ENCODE results near the gene TNFAIP8L1.
"Not testable (repeated sequence)": the region's sequence is repeated elsewhere in the genome, so short reads cannot be mapped to it uniquely, and the experiment has no call there.

The TNFAIP8L1 gene

DNA sequence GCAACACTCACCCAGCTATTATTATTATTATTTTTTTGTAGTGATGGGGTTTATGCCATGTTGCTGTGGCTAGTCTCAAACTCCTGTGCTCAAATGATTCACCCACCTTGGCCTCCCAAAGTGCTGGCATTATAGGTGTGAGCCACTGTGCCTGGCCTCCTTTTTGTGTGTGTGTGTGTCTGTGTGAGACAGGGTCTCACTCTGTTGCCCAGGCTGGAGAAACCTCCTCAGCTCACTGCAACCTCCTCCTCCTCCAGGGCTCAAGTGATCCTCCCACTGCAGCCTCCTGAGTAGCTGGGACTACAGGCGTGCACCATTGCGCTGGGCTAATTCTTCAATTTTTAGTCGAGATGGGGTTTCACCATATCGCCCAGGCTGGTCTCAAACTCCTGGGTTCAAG lies 34.4 kb downstream of the TNFAIP8L1 start:
- no peak for FAIRE-seq

DNA sequence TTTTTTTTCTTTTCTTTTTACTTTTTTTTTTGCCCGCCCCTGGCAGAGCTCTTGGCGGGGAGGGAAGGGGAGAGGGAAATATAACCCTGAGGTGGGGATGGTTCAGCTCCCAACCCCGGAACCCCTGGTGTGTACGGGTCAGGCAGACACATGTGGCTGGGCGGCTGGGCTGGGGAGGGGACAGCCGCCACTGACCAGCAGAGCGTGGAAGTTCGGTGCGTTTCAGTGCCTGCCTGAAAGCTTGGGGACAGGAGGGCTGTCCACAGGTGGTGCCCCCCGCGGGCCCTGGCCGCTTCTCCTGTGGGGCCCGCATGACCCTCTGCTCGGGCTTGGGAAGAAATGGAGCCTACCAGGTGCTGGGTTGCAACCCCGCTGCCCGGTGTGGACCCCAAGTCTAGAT lies 36.0 kb downstream of the TNFAIP8L1 start:
- FAIRE-seq (no peak), DNase-seq (ENCODE audit: insufficient read length, low spot score) (no peak)

More for the DNA sequence above, 34.4 kb downstream of the TNFAIP8L1 start:
- no peak for DNase-seq (ENCODE audit: insufficient read length, low spot score)

DNA sequence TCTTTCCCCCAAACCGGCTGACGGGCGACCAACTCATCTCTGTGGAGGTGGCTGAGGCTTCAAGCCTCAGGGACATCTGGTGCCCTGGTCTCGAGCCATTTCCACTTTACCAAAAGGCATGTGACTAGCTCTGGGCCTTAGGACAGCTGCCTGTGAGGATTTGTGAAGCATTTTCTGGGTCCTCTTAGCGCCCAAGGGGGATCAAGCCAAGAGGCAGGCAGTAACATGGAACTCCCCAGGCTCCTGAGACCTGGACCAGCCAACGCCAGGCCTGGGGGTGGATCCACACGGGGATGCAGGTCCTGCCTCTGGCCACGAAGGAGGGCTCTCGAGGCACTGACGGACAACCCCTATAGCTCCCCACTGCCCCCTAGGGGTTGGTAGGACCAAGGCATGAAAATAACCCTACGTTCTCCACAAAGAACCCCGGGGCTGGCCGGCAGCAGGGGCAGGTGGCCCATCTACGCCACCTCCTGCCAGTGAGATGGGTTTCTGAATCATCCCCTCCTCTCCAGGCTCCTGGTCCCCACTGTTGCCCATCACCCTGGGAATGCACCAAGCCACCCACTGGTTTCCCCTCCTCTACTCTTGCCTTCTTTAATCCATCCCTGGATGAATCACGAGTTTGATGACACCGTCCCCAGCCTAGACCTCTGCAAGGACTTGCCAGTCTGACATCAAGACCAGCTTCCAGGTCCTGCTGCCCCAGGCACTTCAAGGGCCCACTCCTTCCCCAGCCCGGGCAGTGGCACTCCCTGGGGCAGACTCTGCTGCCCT lies 37.8 kb downstream of the TNFAIP8L1 start:
- FAIRE-seq = no peak
- no peak for DNase-seq (ENCODE audit: insufficient read length, low spot score)

DNA sequence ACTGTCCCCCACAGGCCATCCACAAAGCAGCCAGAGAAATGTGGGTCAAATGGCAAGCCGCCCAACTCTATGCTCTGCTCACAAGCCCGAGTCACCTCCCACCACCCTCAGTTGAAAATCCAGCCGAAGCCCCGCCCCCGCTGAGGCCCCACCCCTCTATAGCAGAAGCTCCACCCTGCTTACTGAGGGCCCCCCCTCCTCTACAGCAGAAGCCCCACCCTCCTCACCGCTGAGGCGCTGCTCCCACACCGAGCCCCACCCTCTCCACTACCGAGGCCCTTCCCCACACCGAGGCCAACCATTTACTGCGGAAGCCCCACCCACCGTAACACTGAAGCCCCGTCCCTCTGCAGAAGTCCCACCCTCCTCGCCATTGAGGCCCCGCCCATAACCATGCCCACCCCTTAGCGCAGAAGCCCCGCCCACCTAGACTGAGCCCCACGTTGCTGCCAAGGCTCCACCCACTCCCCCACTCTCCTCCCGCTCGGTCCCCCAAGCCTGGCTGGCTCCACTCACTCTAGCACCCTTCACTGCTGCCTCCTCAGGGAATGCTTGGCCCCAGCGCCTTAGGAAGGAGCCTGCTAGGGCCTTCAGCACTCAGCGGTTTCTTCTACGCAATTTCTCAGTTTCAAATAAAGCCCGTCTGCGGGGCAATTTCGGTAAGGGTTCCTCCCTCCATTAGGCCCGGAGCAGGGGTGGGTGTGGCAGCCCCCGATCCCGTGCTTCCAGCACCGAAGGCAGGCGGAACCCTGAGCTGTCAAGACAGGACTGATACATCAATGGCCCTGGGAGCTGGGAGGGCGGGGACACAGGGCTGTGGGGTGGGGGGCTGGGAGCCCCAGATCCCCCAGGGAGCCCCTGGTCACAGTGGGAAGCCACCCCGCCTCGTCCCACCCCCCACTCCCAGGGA lies 39.8 kb downstream of the TNFAIP8L1 start:
- no peak for FAIRE-seq

DNA sequence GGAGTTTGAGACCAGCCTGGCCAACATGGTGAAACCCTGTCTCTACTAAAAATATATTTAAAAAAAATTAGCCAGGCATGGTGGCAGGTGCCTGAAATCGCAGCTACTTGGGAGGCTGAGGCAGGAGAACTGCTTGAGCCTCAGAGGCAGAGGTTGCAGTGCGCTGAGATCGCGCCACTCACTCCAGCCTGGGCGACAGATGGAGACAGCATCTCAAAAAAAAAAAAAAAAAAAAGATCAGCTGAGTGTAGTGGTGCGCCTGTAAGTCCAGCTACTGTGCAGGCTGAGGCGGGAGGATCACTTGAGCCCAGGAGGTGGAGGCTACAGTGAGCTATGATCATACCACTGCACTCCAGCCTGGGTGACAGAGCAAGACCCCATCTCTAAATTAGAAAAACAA lies 40.7 kb downstream of the TNFAIP8L1 start:
- FAIRE-seq; DNase-seq (ENCODE audit: insufficient read length, low spot score): not testable (repeated sequence)

More for the DNA sequence above, 39.8 kb downstream of the TNFAIP8L1 start:
- DNase-seq (ENCODE audit: insufficient read length, low spot score) = no peak

DNA sequence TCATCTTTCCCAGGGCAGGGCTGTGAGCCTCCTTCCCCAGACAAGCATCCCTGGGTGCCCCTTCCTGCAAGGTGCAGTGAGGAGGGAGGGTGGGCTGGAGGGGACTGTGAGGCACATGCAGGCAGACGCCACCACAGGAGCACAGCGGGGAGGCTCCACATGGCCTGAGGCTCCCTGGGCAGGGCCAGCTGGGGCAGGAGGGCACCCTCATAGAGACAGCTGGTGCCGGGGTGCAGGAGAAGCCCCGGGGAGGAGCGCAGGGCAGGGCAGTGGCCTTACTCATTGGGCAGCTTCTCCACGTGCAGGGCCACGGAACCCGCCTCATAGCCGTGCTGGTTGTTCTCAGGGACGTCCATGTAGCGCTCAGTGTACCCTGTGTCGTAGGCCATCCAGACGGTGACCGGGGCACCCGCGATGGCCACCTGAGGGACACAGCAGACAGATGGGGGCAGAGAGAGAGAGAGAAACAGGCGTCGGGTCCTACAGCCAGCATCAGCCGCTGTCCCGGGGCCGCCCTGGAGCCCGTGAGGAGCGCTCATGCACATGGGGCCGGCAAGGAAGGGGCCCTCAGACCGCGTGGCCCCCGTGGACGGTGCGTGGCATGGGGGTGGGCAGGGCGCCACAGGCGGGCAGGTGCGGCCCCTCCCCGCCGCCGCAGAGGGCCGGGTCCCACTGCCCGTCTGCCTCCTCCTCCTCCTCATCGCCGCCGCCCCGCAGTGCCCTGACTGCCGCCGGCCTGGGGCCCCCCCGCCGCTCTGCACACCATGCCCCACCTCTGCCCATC lies 43.3 kb downstream of the TNFAIP8L1 start:
- no peak for FAIRE-seq
- DNase-seq (ENCODE audit: insufficient read length, low spot score) = no peak

DNA sequence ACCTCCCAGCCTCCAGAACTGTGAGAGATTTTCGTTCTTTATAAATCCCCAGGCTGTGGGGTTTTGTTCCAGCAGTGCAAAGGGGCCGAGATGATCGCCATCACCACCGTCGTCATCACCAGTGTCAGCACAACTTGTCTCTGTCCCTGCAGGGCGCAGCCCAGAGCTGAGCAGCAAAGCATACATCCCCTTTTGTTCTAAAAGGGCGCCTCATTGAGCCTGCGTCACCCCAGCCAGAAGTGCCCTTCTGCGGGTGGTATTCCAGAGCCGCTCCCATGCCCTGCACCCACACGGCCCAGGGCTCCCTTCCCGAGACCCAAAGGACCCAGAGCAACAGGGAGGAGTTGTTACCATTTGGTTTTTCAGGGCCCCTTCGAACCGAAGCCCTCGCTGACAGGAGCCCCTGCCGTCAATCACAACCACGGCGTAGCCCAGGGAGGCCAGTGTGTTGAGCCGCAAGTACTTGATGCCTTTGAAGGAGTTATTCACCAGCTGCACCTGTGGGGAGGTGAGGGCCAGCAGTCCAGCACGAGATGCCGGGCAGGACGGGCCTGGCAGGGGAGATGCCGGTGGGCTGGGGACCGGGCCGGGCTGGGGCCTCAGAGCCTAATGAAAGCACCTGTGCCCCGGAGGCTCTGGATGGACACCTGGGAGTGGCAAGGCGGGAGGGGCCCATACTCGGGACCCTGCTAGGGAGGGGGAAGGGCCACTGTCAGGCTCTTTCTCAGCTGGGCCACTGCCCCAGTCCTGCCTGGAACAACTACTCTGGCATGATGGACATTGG lies 45.2 kb downstream of the TNFAIP8L1 start:
- DNase-seq (ENCODE audit: insufficient read length, low spot score) (no peak), FAIRE-seq (no peak)

DNA sequence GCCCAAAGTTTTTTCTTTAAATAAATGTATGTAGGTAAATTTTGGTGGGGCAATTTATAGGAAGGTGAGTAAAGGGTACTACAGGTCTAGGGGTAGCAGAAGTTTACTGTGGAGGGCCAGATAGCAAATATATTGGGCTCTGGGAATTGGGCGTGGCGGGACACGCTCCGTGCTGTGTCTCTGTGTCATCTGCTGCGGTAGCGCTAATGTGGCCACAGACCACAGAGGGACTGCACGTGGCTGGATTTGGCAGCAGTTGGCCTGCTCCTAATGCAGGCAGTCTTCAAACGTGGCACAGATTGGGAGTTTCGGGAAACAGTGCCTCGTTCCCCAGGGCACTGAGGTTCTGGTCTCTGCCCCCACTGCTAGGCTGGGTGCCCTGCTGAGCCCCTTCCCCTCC lies 47.4 kb downstream of the TNFAIP8L1 start:
- FAIRE-seq = no peak

DNA sequence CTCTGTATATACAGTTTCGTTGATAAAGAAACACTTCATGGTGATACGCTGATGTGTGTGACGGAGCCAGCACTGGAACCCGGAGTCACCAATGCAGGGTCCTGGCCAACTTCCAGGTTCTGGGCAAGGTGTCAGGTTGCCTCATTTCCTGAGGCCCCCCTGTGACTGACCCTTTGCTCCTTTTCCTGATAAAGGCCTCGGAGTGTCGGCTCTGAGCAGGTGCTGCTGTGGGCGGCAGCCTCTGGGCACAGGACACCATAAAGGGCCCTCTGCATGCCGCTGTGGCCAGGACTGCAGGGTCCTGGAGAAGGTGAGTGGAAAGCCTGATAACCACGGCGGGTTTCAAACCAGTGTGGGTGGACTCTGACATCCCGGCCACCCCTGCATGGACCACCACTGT lies 48.1 kb downstream of the TNFAIP8L1 start:
- no peak for FAIRE-seq
- DNase-seq (ENCODE audit: insufficient read length, low spot score) = no peak

More for the DNA sequence above, 47.4 kb downstream of the TNFAIP8L1 start:
- DNase-seq (ENCODE audit: insufficient read length, low spot score) = no peak

DNA sequence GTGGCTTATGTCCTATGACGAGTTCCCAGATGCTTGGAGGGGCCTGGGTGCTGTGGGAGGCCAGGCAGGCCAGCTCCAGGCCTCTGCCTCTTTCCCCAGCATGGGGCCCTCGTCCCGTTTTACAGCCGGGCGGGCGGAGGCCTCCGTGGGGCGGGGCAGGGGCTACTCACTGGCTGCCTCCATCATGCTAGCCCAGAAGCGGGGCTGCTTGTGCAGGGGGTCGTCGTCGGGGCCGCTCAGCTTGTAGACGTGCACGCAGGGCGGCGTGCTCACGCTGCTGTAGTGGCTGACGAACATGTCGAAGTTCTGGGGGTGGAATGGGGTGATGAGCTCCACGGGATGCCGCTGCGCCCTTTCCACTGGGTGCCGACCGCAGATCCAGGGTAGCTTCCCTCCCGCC lies 49.3 kb downstream of the TNFAIP8L1 start:
- no peak for FAIRE-seq
- no peak for DNase-seq (ENCODE audit: insufficient read length, low spot score)

DNA sequence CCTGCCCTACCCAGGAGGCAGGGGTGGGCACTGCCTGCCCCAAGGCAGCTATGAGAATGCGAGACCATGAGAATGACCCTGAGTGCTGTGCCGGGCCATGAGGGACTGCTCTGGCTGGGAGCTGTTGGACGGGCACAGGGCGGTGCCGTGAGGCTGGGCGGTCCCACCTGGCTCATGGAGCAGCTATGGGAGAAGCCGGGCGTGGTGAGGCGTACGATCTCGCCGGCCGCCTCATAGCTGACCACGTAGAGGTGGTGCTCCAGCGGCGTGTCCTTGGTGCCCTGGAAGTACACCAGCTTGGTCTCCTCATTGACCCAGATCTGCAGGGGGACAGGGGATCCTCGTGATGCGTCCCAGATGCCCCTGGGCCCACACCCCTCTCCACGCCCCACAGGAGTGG lies 50.1 kb downstream of the TNFAIP8L1 start:
- no peak for FAIRE-seq

DNA sequence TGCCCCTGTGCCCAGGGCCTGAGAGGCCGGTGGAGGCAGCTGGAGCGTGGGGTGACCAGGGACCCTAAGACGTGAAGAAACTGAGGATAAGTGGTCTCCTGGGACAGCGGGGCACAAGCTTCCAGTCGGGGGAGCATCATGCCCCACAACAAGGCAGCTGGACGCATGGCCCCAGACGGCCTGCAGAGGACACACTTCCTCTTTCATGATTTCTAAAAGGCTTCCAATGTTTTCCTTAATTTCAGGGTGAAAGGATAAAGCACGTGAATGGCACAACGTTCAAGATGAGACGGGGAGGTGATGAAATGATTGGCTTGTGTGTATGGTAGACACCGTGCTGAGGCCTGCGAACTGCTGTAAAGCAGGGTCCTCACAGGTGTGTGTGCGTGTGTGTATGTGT lies 51.0 kb downstream of the TNFAIP8L1 start:
- no peak for FAIRE-seq
- no peak for DNase-seq (ENCODE audit: insufficient read length, low spot score)

More for the DNA sequence above, 50.1 kb downstream of the TNFAIP8L1 start:
- DNase-seq (ENCODE audit: insufficient read length, low spot score) = no peak

DNA sequence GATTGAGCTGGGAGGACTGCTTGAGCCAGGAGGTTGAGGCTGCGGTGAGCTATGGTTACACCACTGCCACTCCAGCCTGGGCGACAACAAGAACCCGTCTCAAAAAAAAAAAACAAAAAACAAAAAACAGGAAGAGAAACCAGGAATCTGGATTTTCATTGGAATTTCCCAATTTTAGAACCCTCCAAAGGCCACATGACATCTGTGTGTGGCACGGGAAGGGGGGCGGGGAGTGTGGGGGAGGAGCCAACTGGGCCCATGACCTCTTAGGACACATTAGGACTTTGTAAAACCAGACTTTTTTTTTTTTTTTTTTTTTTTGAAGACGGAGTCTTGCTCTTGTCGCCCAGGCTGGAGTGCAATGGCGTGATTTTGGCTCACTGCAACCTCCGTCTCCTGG lies 52.1 kb downstream of the TNFAIP8L1 start:
- no peak for FAIRE-seq
- DNase-seq (ENCODE audit: insufficient read length, low spot score) = no peak

DNA sequence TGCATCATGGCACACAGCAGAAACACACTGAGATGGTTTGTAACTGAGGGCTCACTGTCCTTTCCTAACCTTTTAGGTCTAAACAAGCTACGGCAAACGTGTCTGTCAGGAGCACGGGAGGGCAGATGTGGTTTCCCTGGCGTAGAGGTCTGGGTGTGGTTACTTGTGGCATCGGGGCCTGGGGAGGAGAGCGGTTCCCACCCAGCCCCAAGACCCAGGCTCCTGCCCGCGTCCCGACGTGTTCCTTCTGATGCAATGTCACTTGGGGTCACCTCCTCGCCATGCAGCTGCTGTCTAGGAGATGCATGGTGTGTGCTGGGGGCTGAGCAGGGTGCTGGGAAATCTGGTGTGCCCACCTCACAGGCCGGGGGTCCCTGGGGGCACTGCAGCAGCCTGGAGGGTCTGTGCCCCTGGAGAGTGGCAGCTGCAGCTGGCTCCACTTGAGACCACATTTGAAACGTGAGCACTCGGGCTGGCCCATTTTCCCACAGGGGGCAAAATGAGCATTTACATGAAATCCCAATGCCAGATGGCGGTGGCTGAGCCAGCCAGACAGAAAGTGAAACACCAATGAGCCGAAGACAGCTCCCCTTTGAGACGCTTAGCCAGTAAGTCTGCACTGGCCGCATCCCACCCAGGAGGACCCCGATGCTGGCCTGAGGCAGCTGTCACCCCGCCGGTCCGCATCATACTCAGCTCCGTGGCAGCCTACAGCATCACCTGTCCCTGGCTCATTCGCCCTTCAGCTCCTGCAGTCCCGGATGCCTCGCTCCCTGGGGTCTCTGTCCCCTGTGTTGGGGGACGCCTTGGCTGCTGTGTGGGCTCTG lies 53.1 kb downstream of the TNFAIP8L1 start:
- DNase-seq (ENCODE audit: insufficient read length, low spot score) (no peak), FAIRE-seq (no peak)

DNA sequence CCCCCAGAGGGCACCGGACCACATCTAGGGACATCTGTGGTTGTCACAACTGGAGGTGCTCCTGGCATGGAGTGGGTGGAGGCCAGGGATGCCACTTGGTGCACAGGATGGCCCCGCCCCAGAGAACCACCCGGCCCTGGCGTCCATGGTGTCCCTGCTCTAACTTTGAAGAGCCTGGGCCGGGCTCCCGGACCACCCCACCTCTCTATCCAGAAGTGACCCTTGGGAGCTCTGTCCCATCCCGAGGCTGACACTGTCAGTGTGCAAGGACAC lies 53.7 kb downstream of the TNFAIP8L1 start:
- DNase-seq (ENCODE audit: insufficient read length, low spot score) (no peak), FAIRE-seq (no peak)

DNA sequence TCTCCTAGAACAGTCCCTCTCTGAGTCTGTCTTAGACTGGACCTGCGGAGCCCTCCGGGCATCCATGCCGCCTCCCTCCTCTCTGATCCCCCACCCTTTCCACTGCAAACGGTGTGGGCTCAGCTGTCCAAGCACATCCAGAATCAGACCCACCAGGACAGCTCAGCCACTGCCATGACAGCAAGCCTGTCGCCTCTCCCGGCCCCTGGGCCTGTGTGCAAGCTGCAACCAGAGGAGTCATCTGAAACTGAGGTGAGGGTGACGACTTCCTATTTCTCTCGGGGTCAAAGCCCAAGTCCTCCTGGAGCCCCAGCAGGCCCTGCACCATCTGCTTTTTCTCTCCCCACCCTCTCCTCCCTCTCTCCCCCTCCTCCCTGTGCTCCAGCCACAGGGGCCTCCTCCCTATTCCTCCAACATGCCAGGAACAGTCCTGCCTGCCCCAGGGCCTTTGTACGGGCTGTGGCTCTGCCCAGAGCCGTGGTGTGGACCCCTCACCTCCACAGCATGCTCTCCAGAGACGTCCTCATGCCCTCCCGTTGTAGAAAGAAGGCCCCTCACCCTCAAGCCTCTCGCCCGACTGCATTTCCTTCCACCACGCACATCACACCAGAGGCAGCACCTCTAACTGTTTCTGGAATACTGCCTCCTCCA lies 54.3 kb downstream of the TNFAIP8L1 start:
- FAIRE-seq (no peak), DNase-seq (ENCODE audit: insufficient read length, low spot score) (no peak)

DNA sequence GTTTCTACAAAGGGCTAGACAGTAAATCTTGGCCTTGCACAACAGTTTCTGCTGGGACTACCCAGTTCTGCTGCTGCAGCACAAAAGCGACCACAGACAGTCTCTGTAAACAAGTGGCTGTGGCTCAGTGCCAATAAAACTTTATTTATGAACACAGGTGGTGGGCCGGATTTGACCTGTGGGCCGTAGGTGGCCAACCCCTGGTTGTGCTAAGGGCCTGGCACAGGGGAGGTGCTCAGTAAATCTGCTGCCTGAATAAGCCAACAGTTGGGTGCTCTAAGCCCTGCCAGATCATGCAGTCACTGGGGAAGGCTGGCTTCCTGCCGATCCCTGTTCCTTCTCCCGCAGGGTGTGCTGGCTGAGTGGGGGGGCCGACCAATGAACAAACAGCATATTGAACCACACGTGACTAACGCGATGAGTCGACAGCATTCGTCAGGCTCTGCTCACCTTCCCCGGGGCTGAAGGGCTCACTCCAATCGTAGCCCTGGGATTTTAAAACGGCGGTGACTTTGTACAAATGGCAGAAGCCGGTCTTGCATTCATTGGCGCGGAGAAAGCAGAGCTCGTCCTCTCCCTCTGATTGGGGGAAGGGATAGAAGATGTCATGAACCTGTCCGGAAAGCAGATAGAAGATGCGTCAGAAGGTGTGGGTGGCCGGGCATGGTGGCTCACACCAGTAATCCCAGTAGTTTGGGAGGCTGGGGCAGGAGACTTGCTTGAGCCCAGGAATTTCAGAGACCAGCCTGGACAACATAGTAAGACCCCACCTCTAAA lies 55.1 kb downstream of the TNFAIP8L1 start:
- no peak for FAIRE-seq
- no peak for DNase-seq (ENCODE audit: insufficient read length, low spot score)

DNA sequence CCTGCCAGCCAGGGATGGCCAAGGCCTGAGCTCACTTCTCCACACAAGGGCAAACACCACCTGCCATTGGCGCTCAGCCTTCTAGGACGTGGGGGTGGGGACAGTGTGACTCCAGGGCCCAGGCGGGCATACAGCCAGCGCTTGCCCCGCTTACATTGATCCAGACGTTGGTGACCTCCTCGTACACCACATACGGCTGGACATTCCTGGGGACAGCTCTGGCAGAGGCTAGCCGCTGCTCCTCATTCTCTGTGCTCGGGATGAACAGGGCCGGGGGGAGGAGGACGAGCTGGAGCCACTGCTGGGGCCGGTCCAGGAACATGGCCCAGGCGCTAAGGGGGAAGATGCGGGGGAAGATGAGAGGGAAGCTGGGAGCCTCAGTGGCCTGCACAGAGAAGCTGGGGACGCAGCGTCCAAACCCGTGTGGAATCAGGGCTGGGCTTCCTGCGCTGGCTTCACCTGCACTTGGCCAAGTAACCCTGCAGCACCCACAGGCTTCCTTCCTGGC lies 56.0 kb downstream of the TNFAIP8L1 start:
- DNase-seq (ENCODE audit: insufficient read length, low spot score) (no peak), FAIRE-seq (no peak)

All from GM19239 (cell line).